Right lobe of liver (tissue), 6 donors: ENCODE measurements around the gene POLR3E. TPM values are rescaled to one million over a fixed set of nuclear protein-coding genes. Genes with fewer than 3 reads are reported as not detected.

Experiments used
- ATAC-seq, 4 donors: fragments of 200-7000 bp; cut with Tn5 transposase; one replicate each; pipeline ENCODE4 v1.9.1; 2020; ENCODE audit warnings: mild to moderate bottlenecking in 4 of 4, moderate library complexity in 4 of 4
- DNase-seq, 3 donors: peaks; one replicate each; pipeline ENCODE4 v3.0.0-alpha.2; 2020
- H3K27ac ChIP-seq, 3 donors: fragments of 200-600 bp; one replicate each; pipeline ENCODE4 v1.8.0; 2022
- H3K27me3 ChIP-seq, 2 donors: fragments of 200-600 bp; one replicate each; pipeline ENCODE4 v1.8.0; 2022
- H3K36me3 ChIP-seq, 4 donors: fragments of 200-600 bp; sonication (generic) in 1 of 4; one replicate each; pipeline versions ENCODE4 v1.5.1 to v1.8.0; 2017 to 2022; ENCODE audit warnings: control low read depth in 1 of 4
- H3K4me1 ChIP-seq, 4 donors: fragments of 200-600 bp; sonication (generic) in 1 of 4; one replicate each; pipeline versions ENCODE4 v1.5.1 to v1.8.0; 2017 to 2022; ENCODE audit warnings: control low read depth in 1 of 4
- H3K4me3 ChIP-seq, 3 donors: fragments of 200-600 bp; one replicate each; pipeline ENCODE4 v1.8.0; 2022
- H3K9me3 ChIP-seq, 4 donors: fragments of 200-600 bp; sonication (generic) in 1 of 4; one replicate each; pipeline versions ENCODE4 v1.5.1 to v1.8.0; 2017 to 2022; ENCODE audit warnings: control low read depth in 1 of 4
- CTCF ChIP-seq, 4 donors: fragments of 200-600 bp in 3 of 4; fragments of 450-650 bp in 1 of 4; IDR thresholded peaks; one replicate each; pipeline versions ENCODE4 v1.5.1 to v1.8.0; 2016 to 2022; ENCODE audit warnings: antibody characterized with exemption in 4 of 4, mild to moderate bottlenecking in 2 of 4
- POLR2A ChIP-seq: fragments of 450-650 bp; IDR thresholded peaks from one replicate; pipeline ENCODE4 v1.6.1; 2017; ENCODE audit warnings: antibody characterized with exemption, mild to moderate bottlenecking
- WGBS: methylation state at CpG from one replicate; pipeline ENCODE4 v1.1.6; 2018; ENCODE audit warnings: low coverage, low lambda C conversion rate; ENCODE audit not compliant: insufficient coverage; ENCODE audit errors: missing lambda C conversion rate; 5-methylcytosine and 5-hydroxymethylcytosine counted together
- intact Hi-C, 2 donors: fragments of 100-400 bp; cut with DNase I; formaldehyde crosslinking; loops; one replicate each; pipeline versions ENCODE4 v1.11.2 to v1.14.1; 2022
- total RNA-seq, 6 experiments: library from RNA; depleted of rRNA in 2 of 6; stranded (reverse); fragments of >200 nt in 2 of 6; fragmentation: NEBNext Ultra II Directional in 3 of 6; extraction: Animal tissue kit (Norgen Biotek cat#: 25700) in 3 of 6; gene quantifications; one replicate each; pipeline versions ENCODE4 v1.1.0 to v1.2.4, GENCODE V29; 2016 to 2023
- donor health status: DM: no; HTN: yes; CAD: no.
- donor health status: DM: no; HTN: no; CAD: no.
- donor health status: DM: no; HTN: no; CAD: no.
- donor health status: DM: no; HTN: yes; CAD: no.
- donor health status: DM: no; HTN: yes; CAD: no.

POLR3E gene
- total RNA-seq, 6 experiments from 2014 or later = 15.8 to 35.7 (median 26.9) TPM

- Histone ChIP-seq H3K4me1 (no peaks in the 10 kb centered on the region), H3K4me3 (no peak overlapping the region), H3K9me3 (no peaks in the 10 kb centered on the region), H3K27ac (no peak overlapping the region), H3K27me3 (no peaks in the 10 kb centered on the region), H3K36me3 (peaks cover 0 to 38% (median 16%) of the 10 kb centered on the region in 4 donors)
- TF ChIP-seq POLR2A (no peak), CTCF (IDR thresholded peaks at IDR 0.05) (no peak)
- no peak for ATAC-seq
- 74% methylated on average over 7 of the region's 8 CpGs for WGBS
- intact Hi-C loops = no loop called here
- no peak for DNase-seq
These were observed 24.1 kb upstream of the POLR3E start for GRCh38 chr16:22272870-22273650.

GRCh38 chr16:22274916-22275315, 22.3 kb upstream of the POLR3E start:
- ATAC-seq = no peak
- H3K4me1 ChIP-seq = no peaks in the 10 kb centered on the region
- H3K27me3 ChIP-seq = no peaks in the 10 kb centered on the region
- WGBS = 91% methylated on average over 1 of the region's 1 CpG
- no peak overlapping the region for H3K4me3 ChIP-seq
- peaks cover 0 to 22% (median 14%) of the 10 kb centered on the region in 4 donors for H3K36me3 ChIP-seq
- H3K9me3 ChIP-seq = no peaks in the 10 kb centered on the region
- no peak overlapping the region for H3K27ac ChIP-seq
- TF ChIP-seq POLR2A = no peak
- TF ChIP-seq CTCF (IDR thresholded peaks at IDR 0.05) = no peak
- intact Hi-C loops = no loop called here
- no peak for DNase-seq

GRCh38 chr16:22278441-22279230, 18.6 kb upstream of the POLR3E start:
- Histone ChIP-seq H3K27ac (no peak overlapping the region), H3K4me1 (no peaks in the 10 kb centered on the region), H3K9me3 (no peaks in the 10 kb centered on the region), H3K27me3 (no peaks in the 10 kb centered on the region), H3K4me3 (no peak overlapping the region), H3K36me3 (peaks cover 0 to 21% (median 14%) of the 10 kb centered on the region in 4 donors)
- no peak for TF ChIP-seq POLR2A
- no peak for TF ChIP-seq CTCF (IDR thresholded peaks at IDR 0.05)
- 83% methylated on average over 4 of the region's 16 CpGs for WGBS
- ATAC-seq = no peak
- no peak for DNase-seq
- intact Hi-C loops = no loop called here

GRCh38 chr16:22282254-22282892, 14.8 kb upstream of the POLR3E start:
- peaks cover 0 to 26% (median 13%) of the 10 kb centered on the region in 4 donors for H3K36me3 ChIP-seq
- WGBS = 89% methylated on average over 3 of the region's 5 CpGs
- no peak overlapping the region for H3K4me3 ChIP-seq
- H3K27me3 ChIP-seq = no peaks in the 10 kb centered on the region
- no peaks in the 10 kb centered on the region for H3K4me1 ChIP-seq
- TF ChIP-seq POLR2A = no peak
- TF ChIP-seq CTCF (IDR thresholded peaks at IDR 0.05) = no peak
- ATAC-seq (no peak), DNase-seq (no peak)
- intact Hi-C loops = loop anchor here in 1 of 2 donors (10.0 kb wide), 1 partner anchor 68 kb away; no protein-coding TSS in a partner anchor
- no peaks in the 10 kb centered on the region for H3K9me3 ChIP-seq
- H3K27ac ChIP-seq = no peak overlapping the region
